WTC11 (cell line): ENCODE data around the gene LRRC74B. TPM values are rescaled to one million over a fixed set of nuclear protein-coding genes. Genes with fewer than 3 reads are reported as not detected.
"Not testable (repeated sequence)": the region's sequence is repeated elsewhere in the genome, so short reads cannot be mapped to it uniquely, and the experiment has no call there.

ENCODE experiments used
- ATAC-seq: fragments of 200-7000 bp; cut with Tn5 transposase; 2 replicates; pipeline ENCODE4 v1.10.0; 2021; ENCODE audit warnings: mild to moderate bottlenecking, moderate library complexity
- CTCF ChIA-PET: fragments of 300-600 bp; sonication (Branson Sonifier 250); formaldehyde crosslinking; loops from one replicate; lab custom pipeline; 2021; ENCODE audit warnings: antibody characterized with exemption; lab: Charles Lee
- POLR2A ChIA-PET: fragments of 350-600 bp; sonication (Branson Sonifier 250); formaldehyde crosslinking; loops from one replicate; lab custom pipeline; 2021; ENCODE audit warnings: antibody characterized with exemption; lab: Charles Lee
- DNase-seq: peaks from one replicate; pipeline ENCODE4 v3.0.0; 2021; ENCODE audit warnings: low spot score
- H3K27ac Mint-ChIP-seq: 2 replicates; pipeline ENCODE4 v1.8.0; 2021; ENCODE audit warnings: mixed read lengths
- H3K27me3 Mint-ChIP-seq: 2 replicates; pipeline ENCODE4 v1.8.0; 2021; ENCODE audit warnings: low read depth, mild to moderate bottlenecking, moderate library complexity, mixed read lengths
- H3K36me3 Mint-ChIP-seq: 2 replicates; pipeline ENCODE4 v1.8.0; 2021; ENCODE audit warnings: mixed read lengths
- H3K4me1 Mint-ChIP-seq: 2 replicates; pipeline ENCODE4 v1.8.0; 2022; ENCODE audit warnings: mixed read lengths
- H3K4me3 Mint-ChIP-seq: 2 replicates; pipeline ENCODE4 v1.8.0; 2021; ENCODE audit warnings: mild to moderate bottlenecking, moderate library complexity, mixed read lengths
- H3K9me3 Mint-ChIP-seq: 2 replicates; pipeline ENCODE4 v1.8.0; 2021; ENCODE audit warnings: mixed read lengths
- CREB1 ChIP-seq: sonication (generic); formaldehyde crosslinking; IDR thresholded peaks from 2 replicates; pipeline ENCODE4 v1.8.0; 2023; ENCODE audit warnings: mild to moderate bottlenecking, missing genetic modification reagents
- ELF4 ChIP-seq: sonication (generic); formaldehyde crosslinking; IDR thresholded peaks from 2 replicates; pipeline ENCODE4 v1.8.1; 2022; ENCODE audit warnings: low read depth, mild to moderate bottlenecking, moderate library complexity, missing genetic modification reagents
- ETV6 ChIP-seq: sonication (generic); formaldehyde crosslinking; IDR thresholded peaks from 2 replicates; pipeline ENCODE4 v1.8.1; 2022; ENCODE audit warnings: mild to moderate bottlenecking, missing genetic modification reagents
- FOXJ3 ChIP-seq: sonication (generic); formaldehyde crosslinking; IDR thresholded peaks from 2 replicates; pipeline ENCODE4 v1.9.0; 2021; ENCODE audit warnings: missing genetic modification reagents, mild to moderate bottlenecking, borderline replicate concordance
- FOXP4 ChIP-seq: sonication (generic); formaldehyde crosslinking; IDR thresholded peaks from 2 replicates; pipeline ENCODE4 v1.8.0; 2022; ENCODE audit warnings: mild to moderate bottlenecking, missing genetic modification reagents
- IRF2 ChIP-seq: sonication (generic); formaldehyde crosslinking; IDR thresholded peaks from 2 replicates; pipeline ENCODE4 v1.8.0; 2022; ENCODE audit warnings: low read depth, missing genetic modification reagents, borderline replicate concordance
- MAX ChIP-seq: sonication (generic); formaldehyde crosslinking; IDR thresholded peaks from 2 replicates; pipeline ENCODE4 v1.8.0; 2022; ENCODE audit warnings: mild to moderate bottlenecking, missing genetic modification reagents
- NFE2L1 ChIP-seq: sonication (generic); formaldehyde crosslinking; IDR thresholded peaks from 2 replicates; pipeline ENCODE4 v1.8.1; 2023; ENCODE audit warnings: missing genetic modification reagents
- NR2C2 ChIP-seq: sonication (generic); formaldehyde crosslinking; IDR thresholded peaks from 2 replicates; pipeline ENCODE4 v1.8.0; 2022; ENCODE audit warnings: mild to moderate bottlenecking, missing genetic modification reagents
- PREB ChIP-seq: sonication (generic); formaldehyde crosslinking; IDR thresholded peaks from 2 replicates; pipeline ENCODE4 v1.8.1; 2022; ENCODE audit warnings: mild to moderate bottlenecking, missing genetic modification reagents, moderate library complexity, borderline replicate concordance
- TCF7 ChIP-seq: sonication (generic); formaldehyde crosslinking; IDR thresholded peaks from 2 replicates; pipeline ENCODE4 v1.8.0; 2022; ENCODE audit warnings: mild to moderate bottlenecking, low read depth, missing genetic modification reagents, moderate library complexity
- ZBTB21 ChIP-seq: sonication (generic); formaldehyde crosslinking; IDR thresholded peaks from 2 replicates; pipeline ENCODE4 v1.8.1; 2023; ENCODE audit warnings: mild to moderate bottlenecking, missing genetic modification reagents, borderline replicate concordance
- ZNF219 ChIP-seq: sonication (generic); formaldehyde crosslinking; IDR thresholded peaks from 2 replicates; pipeline ENCODE4 v1.8.0; 2023; ENCODE audit warnings: missing genetic modification reagents, mild to moderate bottlenecking, borderline replicate concordance
- ZNF425 ChIP-seq: fragments of 250-450 bp; sonication (Bioruptor Pico); conservative IDR thresholded peaks from 2 replicates; pipeline ENCODE4 v1.9.0; 2021; ENCODE audit warnings: mild to moderate bottlenecking
- ZNF671 ChIP-seq: fragments of 250-450 bp; sonication (Bioruptor Pico); IDR thresholded peaks from 2 replicates; pipeline ENCODE4 v1.8.0; 2021; ENCODE audit warnings: mild to moderate bottlenecking
- total RNA-seq: library from RNA; stranded (reverse); gene quantifications from 3 replicates; pipeline ENCODE4 v1.2.3, GENCODE V29; 2021
- TF ChIP-seq, protein P1 (sequence below): sonication (generic); formaldehyde crosslinking; IDR thresholded peaks from 2 replicates; pipeline ENCODE4 v1.8.1; 2023; ENCODE audit warnings: mild to moderate bottlenecking, missing genetic modification reagents, moderate library complexity
- TF ChIP-seq, protein P2 (sequence below): fragments of 250-450 bp; sonication (Bioruptor Pico); IDR thresholded peaks from 2 replicates; pipeline ENCODE4 v1.8.0; 2021; ENCODE audit warnings: mild to moderate bottlenecking
- TF ChIP-seq, protein P3 (sequence below): sonication (generic); formaldehyde crosslinking; IDR thresholded peaks from 2 replicates; pipeline ENCODE4 v1.8.0; 2022; ENCODE audit warnings: mild to moderate bottlenecking, missing genetic modification reagents

Gene LRRC74B
- total RNA-seq, 1 experiment from 2014 or later = not detected

DNA sequence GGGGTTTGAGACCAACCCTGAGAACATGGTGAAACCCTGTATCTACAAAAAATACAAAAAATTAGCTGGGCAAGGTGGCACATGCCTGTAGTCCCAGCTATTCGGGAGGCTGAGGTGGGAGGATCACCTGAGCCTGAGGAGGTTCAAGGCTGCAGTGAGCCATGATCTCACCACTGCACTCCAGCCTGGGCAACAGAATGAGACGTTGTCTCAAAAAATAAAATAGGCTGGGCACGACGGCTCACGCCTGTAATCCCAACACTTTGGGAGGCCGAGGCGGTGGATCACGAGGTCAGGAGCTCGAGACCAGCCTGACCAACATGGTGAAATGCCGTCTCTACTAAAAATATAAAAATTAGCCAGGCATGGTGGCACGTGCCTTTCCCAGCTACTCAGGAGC, 18.7 kb downstream of the LRRC74B start:
- H3K4me1 Mint-ChIP-seq, H3K36me3 Mint-ChIP-seq, H3K4me3 Mint-ChIP-seq, ATAC-seq, DNase-seq, H3K9me3 Mint-ChIP-seq, H3K27me3 Mint-ChIP-seq, H3K27ac Mint-ChIP-seq: not testable (repeated sequence)
- ChIA-PET CTCF (interaction anchor here (1.2 to 2.2 kb wide), 3 partner anchors 36 to 44 kb away, joined by 3 to 11 read pairs (median 10); no protein-coding TSS in a partner anchor), POLR2A (interaction anchor here (0.7 kb wide), 1 partner anchor 656 kb away, joined by 4 read pairs; no protein-coding TSS in a partner anchor)

DNA sequence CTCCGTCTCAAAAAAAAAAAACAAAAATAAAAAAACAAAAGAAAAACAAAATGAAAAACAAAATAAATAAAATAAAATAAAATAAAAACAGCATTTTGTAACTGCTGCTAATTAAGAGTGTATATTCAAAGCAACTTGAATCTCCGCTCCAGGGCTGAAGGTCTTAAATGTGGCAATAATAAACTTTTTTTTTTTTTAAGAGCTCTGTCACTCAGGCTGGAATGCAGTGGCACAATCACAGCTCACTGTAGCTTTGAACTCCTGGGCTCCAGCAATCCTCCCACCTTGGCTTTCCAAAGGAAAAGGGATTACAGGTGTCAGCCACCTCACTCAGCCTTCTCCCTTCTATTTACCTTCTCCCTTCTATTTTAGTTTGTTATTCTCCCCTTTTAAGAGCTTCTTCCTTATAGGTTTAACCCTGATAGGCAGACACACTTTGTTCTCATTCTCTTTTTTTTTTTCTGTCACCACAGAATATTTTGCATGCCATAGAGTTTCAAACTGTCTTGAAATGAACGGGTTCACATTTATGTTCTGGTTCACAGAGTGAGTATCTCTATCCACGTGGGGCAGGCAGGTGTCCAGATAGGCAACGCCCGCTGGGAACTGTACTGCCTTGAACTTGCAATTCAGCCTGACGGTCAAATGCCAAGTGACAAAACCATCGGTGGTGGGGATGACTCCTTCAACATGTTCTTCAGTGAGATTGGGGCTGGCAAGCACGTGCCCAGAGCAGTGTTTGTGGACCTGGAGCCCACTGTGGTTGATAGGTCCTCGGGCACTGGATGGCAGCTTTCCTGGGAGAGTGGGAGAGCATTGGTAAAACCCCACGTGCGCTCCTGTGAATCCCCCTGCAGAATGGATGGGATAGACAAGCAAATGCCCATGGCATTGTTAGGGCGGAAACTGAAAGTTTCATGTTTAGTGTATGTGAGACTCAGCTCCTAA, 19.4 kb downstream of the LRRC74B start:
- DNase-seq (no peak), ATAC-seq (no peak)
- CTCF ChIA-PET = interaction anchor here (0.9 to 2.2 kb wide), 4 partner anchors 38 to 179 kb away, joined by 3 to 11 read pairs (median 6); no protein-coding TSS in a partner anchor
- POLR2A ChIA-PET = interaction anchor here (0.7 kb wide), 2 partner anchors 33 to 657 kb away, joined by 4 to 5 read pairs; partner anchors contain the start of gene SLC7A4
- H3K4me1 Mint-ChIP-seq = no peaks in the 10 kb centered on the region
- H3K4me3 Mint-ChIP-seq = no peak overlapping the region
- peaks cover 6% of the 10 kb centered on the region for H3K9me3 Mint-ChIP-seq
- H3K36me3 Mint-ChIP-seq = no peaks in the 10 kb centered on the region
- TF ChIP-seq PREB (CRISPR knock-in tag) (no peak), NR2C2 (CRISPR knock-in tag) (no peak), MAX (CRISPR knock-in tag) (no peak), ZNF425 (CRISPR knock-in tag) (no peak), FOXJ3 (CRISPR knock-in tag) (no peak), ZBTB21 (CRISPR knock-in tag) (no peak), TCF7 (CRISPR knock-in tag) (no peak), IRF2 (CRISPR knock-in tag) (no peak), FOXP4 (CRISPR knock-in tag) (no peak)
- H3K27ac Mint-ChIP-seq = no peak overlapping the region
- no peaks in the 10 kb centered on the region for H3K27me3 Mint-ChIP-seq

DNA sequence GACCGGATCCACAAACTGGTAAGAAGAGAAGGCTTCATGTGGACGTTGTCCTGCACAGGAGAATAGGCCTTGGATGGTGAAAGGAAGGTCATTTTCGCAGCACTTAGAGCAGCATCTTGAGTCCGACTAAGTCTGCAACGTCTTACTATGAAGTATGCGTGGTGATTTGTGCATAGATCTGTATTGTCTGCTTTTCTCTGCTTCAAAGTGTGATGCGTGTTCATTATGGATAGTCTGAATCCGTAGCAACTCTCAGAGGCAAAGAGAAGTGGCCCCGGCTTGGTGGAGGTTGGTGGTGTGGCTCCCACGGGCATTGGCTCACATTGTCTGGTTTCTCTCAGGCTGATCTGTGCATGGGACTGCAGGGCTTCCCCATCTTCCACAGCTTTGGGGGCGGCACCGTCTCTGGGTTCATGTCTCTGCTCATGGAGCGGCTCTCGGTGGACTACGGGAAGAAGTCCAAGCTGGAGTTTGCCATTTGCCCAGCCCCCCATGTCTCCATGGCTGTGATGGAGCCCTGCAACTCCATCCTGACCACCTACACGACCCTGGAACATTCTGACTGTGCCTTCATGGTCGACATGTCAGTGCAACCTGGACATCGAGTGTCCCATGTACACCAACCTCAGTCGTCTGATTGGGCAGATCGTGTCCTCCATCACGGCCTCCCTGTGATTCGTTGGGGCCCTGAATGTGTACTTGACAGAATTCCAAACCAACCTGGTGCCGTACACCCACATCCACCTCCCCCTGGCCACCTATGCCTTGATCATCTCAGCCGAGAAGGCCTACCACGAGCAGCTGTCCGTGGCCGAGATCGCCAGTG, 21.5 kb downstream of the LRRC74B start:
- Mint-ChIP-seq H3K27ac (no peak overlapping the region), H3K36me3 (no peaks in the 10 kb centered on the region), H3K9me3 (peaks cover 10% of the 10 kb centered on the region), H3K27me3 (no peaks in the 10 kb centered on the region), H3K4me3 (no peak overlapping the region)
- DNase-seq = no peak
- CTCF ChIA-PET = no interaction called here
- no peak for ATAC-seq
- TF ChIP-seq CREB1 (no peak), ELF4 (CRISPR knock-in tag) (no peak), ETV6 (no peak), ZNF219 (CRISPR knock-in tag) (no peak), NFE2L1 (CRISPR knock-in tag) (no peak), PREB (CRISPR knock-in tag) (no peak), ZNF671 (CRISPR knock-in tag) (no peak)
- TF ChIP-seq, protein P1, sequence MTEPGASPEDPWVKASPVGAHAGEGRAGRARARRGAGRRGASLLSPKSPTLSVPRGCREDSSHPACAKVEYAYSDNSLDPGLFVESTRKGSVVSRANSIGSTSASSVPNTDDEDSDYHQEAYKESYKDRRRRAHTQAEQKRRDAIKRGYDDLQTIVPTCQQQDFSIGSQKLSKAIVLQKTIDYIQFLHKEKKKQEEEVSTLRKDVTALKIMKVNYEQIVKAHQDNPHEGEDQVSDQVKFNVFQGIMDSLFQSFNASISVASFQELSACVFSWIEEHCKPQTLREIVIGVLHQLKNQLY = no peak
- TF ChIP-seq, protein P2, sequence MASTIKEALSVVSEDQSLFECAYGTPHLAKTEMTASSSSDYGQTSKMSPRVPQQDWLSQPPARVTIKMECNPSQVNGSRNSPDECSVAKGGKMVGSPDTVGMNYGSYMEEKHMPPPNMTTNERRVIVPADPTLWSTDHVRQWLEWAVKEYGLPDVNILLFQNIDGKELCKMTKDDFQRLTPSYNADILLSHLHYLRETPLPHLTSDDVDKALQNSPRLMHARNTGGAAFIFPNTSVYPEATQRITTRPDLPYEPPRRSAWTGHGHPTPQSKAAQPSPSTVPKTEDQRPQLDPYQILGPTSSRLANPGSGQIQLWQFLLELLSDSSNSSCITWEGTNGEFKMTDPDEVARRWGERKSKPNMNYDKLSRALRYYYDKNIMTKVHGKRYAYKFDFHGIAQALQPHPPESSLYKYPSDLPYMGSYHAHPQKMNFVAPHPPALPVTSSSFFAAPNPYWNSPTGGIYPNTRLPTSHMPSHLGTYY = no peak
- TF ChIP-seq, protein P3, sequence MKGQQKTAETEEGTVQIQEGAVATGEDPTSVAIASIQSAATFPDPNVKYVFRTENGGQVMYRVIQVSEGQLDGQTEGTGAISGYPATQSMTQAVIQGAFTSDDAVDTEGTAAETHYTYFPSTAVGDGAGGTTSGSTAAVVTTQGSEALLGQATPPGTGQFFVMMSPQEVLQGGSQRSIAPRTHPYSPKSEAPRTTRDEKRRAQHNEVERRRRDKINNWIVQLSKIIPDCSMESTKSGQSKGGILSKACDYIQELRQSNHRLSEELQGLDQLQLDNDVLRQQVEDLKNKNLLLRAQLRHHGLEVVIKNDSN (CRISPR knock-in tag) = no peak
- TF ChIP-seq, all 79 proteins: peak for 0
- POLR2A ChIA-PET = no interaction called here
- no peaks in the 10 kb centered on the region for H3K4me1 Mint-ChIP-seq
